ENCODE results near the gene PLCL1. TPM values are rescaled to one million over a fixed set of nuclear protein-coding genes. Genes with fewer than 3 reads are reported as not detected.

The PLCL1 gene
- total RNA-seq, 1 donor from 2014 or later = 1.2 TPM

DNA sequence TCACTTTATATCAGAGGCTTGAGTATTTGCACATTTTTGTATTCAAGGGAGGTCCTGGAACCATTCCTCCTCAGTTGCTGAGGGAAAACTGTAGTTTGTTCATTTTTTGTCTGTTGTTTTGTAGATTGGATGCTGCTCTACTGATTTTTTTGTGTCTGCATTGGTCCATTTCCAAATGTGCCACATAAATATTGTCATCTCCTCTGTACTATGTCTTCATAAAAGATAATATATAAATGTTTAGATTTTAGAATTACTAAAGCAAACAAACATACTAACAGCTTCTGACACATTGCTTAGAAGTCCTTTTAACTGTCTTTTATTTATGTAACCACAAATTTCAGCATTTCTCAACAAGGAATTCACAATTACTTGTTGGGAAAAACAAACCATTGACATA, 356.8 kb downstream of the PLCL1 start:
- Mint-ChIP-seq H3K4me3 (ENCODE audit: unreplicated experiment) (no peak overlapping the region), H3K36me3 (ENCODE audit: unreplicated experiment) (no peaks in the 10 kb centered on the region), H3K27ac (ENCODE audit: unreplicated experiment) (no peak overlapping the region), H3K4me1 (ENCODE audit: unreplicated experiment) (no peaks in the 10 kb centered on the region), H3K27me3 (ENCODE audit: unreplicated experiment) (peaks cover 3% of the 10 kb centered on the region), H3K9me3 (ENCODE audit: unreplicated experiment) (peaks cover 7% of the 10 kb centered on the region)
- TF ChIP-seq, protein P1, sequence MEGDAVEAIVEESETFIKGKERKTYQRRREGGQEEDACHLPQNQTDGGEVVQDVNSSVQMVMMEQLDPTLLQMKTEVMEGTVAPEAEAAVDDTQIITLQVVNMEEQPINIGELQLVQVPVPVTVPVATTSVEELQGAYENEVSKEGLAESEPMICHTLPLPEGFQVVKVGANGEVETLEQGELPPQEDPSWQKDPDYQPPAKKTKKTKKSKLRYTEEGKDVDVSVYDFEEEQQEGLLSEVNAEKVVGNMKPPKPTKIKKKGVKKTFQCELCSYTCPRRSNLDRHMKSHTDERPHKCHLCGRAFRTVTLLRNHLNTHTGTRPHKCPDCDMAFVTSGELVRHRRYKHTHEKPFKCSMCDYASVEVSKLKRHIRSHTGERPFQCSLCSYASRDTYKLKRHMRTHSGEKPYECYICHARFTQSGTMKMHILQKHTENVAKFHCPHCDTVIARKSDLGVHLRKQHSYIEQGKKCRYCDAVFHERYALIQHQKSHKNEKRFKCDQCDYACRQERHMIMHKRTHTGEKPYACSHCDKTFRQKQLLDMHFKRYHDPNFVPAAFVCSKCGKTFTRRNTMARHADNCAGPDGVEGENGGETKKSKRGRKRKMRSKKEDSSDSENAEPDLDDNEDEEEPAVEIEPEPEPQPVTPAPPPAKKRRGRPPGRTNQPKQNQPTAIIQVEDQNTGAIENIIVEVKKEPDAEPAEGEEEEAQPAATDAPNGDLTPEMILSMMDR (IDR thresholded peaks at IDR 0.05) = no peak
- no peak for DNase-seq (ENCODE audit: extremely low spot score, unreplicated experiment)

DNA sequence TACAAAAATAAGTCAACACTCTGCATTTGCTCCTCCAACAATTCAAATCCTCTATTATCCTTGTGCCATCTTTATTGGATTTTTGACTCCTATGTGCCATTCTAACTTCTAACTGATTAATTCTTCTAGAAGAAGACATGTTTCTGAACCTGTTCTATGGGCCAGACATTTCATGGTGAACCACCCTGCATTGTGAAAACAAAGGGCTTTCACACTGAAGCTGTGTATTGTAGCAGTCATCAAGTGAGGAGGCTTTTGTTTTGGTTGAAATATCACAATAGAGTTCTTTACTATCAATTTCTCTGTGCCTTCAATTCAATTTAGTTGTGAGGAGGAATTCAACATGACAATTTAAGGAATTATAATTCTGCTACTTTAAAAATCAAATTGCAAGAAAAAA, 357.9 kb downstream of the PLCL1 start:
- Mint-ChIP-seq H3K27ac (ENCODE audit: unreplicated experiment) (no peak overlapping the region), H3K4me1 (ENCODE audit: unreplicated experiment) (no peaks in the 10 kb centered on the region), H3K4me3 (ENCODE audit: unreplicated experiment) (no peak overlapping the region), H3K9me3 (ENCODE audit: unreplicated experiment) (no peaks in the 10 kb centered on the region), H3K27me3 (ENCODE audit: unreplicated experiment) (peaks cover 3% of the 10 kb centered on the region), H3K36me3 (ENCODE audit: unreplicated experiment) (no peaks in the 10 kb centered on the region)
- no peak for DNase-seq (ENCODE audit: extremely low spot score, unreplicated experiment)
- TF ChIP-seq, protein P1 (IDR thresholded peaks at IDR 0.05) = no peak

DNA sequence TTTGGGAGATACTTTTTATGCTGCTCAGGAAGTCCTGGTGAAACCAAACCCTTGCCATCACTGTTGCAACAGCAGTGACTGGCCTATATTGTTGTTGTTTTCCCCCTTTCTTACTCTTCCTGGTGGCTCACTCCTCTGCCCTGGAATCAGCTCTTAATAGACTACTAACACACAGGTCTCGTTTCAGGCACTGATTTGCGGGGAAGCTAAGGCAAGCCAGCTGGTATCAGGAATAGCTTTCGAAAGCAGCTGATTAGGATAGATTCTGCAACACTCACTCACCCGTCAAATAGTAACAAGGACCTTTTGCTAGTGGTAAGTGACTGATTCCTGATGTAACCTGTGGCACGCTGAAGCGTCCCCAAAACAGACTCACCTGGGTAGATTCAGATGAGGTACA, 360.4 kb downstream of the PLCL1 start:
- TF ChIP-seq, protein P1 (IDR thresholded peaks at IDR 0.05) = no peak
- no peaks in the 10 kb centered on the region for H3K36me3 Mint-ChIP-seq (ENCODE audit: unreplicated experiment)
- H3K27me3 Mint-ChIP-seq (ENCODE audit: unreplicated experiment) = peaks cover 3% of the 10 kb centered on the region
- H3K4me3 Mint-ChIP-seq (ENCODE audit: unreplicated experiment) = no peak overlapping the region
- DNase-seq (ENCODE audit: extremely low spot score, unreplicated experiment) = no peak
- H3K4me1 Mint-ChIP-seq (ENCODE audit: unreplicated experiment) = no peaks in the 10 kb centered on the region
- no peaks in the 10 kb centered on the region for H3K9me3 Mint-ChIP-seq (ENCODE audit: unreplicated experiment)
- H3K27ac Mint-ChIP-seq (ENCODE audit: unreplicated experiment) = no peak overlapping the region

DNA sequence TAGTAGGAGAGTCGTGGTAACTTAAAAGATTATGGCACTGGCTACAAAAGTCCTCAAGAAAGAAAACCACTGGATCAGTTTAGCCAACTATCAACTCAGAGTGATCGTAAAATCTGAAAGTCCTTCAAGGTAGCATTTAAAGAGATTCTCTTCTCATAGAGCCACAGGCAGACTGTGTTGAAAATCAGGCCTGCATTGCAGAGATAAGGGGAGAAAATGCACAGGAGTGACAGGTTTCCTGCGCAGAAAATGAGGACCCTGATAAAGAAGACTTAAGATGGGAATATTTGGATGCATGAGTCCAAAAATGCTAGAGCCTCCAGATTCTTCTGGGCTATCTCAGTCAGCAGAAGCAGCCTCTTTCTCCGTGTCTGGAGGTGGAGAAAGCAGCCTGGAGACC, 360.9 kb downstream of the PLCL1 start:
- Mint-ChIP-seq H3K4me3 (ENCODE audit: unreplicated experiment) (no peak overlapping the region), H3K36me3 (ENCODE audit: unreplicated experiment) (no peaks in the 10 kb centered on the region), H3K4me1 (ENCODE audit: unreplicated experiment) (no peaks in the 10 kb centered on the region), H3K27ac (ENCODE audit: unreplicated experiment) (no peak overlapping the region), H3K27me3 (ENCODE audit: unreplicated experiment) (peaks cover 3% of the 10 kb centered on the region), H3K9me3 (ENCODE audit: unreplicated experiment) (no peaks in the 10 kb centered on the region)
- TF ChIP-seq, protein P1 (IDR thresholded peaks at IDR 0.05) = no peak
- DNase-seq (ENCODE audit: extremely low spot score, unreplicated experiment) = no peak

DNA sequence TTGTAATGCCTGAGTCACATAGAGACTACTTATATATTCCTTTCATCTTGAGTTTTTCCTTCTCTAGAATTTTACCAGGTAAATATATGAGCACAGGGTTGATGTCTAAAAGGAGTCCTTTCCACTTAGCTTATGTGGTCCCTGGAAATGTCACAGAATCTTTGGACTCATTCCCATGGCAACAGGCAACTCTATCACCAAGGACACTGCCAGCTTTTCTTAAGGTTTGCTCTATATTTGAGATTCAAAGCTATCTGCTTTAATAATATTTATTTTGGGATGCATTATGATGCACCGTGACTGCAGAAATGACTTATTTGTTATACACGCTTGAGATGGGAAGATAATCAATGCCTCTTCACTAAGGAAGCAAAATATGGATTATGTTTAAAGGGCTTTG, 363.0 kb downstream of the PLCL1 start:
- H3K4me3 Mint-ChIP-seq (ENCODE audit: unreplicated experiment) = no peak overlapping the region
- H3K36me3 Mint-ChIP-seq (ENCODE audit: unreplicated experiment) = no peaks in the 10 kb centered on the region
- no peaks in the 10 kb centered on the region for H3K4me1 Mint-ChIP-seq (ENCODE audit: unreplicated experiment)
- no peaks in the 10 kb centered on the region for H3K9me3 Mint-ChIP-seq (ENCODE audit: unreplicated experiment)
- TF ChIP-seq, protein P1 (IDR thresholded peaks at IDR 0.05) = no peak
- H3K27ac Mint-ChIP-seq (ENCODE audit: unreplicated experiment) = no peak overlapping the region
- peaks cover 3% of the 10 kb centered on the region for H3K27me3 Mint-ChIP-seq (ENCODE audit: unreplicated experiment)
- DNase-seq (ENCODE audit: extremely low spot score, unreplicated experiment) = no peak
